ENCODE data around the gene LMAN1.

The LMAN1 gene

DNA sequence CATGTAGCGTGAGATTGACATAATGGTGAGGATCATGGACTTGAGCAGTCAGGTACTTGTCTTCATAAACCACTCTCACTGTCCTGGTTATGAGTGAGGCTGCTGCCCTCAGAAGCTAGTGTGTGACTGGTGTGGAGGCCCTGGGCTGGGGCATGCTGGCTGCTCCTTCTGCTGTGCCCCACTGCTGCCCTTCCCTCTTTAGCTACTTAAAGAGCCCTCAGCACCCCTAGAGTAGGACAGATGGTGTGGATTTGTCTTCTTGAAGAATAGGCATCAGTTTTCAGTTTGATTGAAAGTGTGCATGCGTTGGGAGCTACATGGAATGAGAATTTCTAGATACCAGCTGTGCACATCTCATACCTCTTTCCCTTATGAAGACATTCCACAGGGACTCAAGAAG lies 56.1 kb downstream of the LMAN1 start:
- Histone ChIP-seq H3F3A (ENCODE audit: insufficient read depth) (no peaks in the 10 kb centered on the region), H3K36me3 (ENCODE audit: low read length) (no peaks in the 10 kb centered on the region), H3K27me3 (ENCODE audit: low read length) (no peaks in the 10 kb centered on the region), H3K9ac (ENCODE audit: low read length) (no peak overlapping the region), H3K79me2 (ENCODE audit: insufficient read depth, low read length) (no peaks in the 10 kb centered on the region), H3K27ac (ENCODE audit: low read depth, low read length) (no peak overlapping the region), H4K20me1 (ENCODE audit: low read depth, low read length) (no peaks in the 10 kb centered on the region), H3K4me2 (ENCODE audit: low read depth, low read length, poor library complexity, severe bottlenecking) (no peak overlapping the region), H2AFZ (ENCODE audit: low read depth, low read length, severe bottlenecking) (no peak overlapping the region), H3K4me3 (ENCODE audit: insufficient read depth, low read length, poor library complexity, severe bottlenecking) (no peak overlapping the region), H3K9me2 (replicated peaks; ENCODE audit: insufficient read depth, low read length) (no peaks in the 10 kb centered on the region), H3K9me3 (ENCODE audit: insufficient read depth, low read length) (no peaks in the 10 kb centered on the region)
- TF ChIP-seq CTCF (IDR thresholded peaks at IDR 0.05; ENCODE audit: insufficient read depth, low read length, poor library complexity, severe bottlenecking) (no peak), EZH2phosphoT487 (conservative IDR thresholded peaks at IDR 0.05; ENCODE audit: low read length) (no peak)

- Histone ChIP-seq H2AFZ (ENCODE audit: low read depth, low read length, severe bottlenecking) (no peak overlapping the region), H3K9me3 (ENCODE audit: insufficient read depth, low read length) (no peaks in the 10 kb centered on the region), H3K36me3 (ENCODE audit: low read length) (no peaks in the 10 kb centered on the region), H4K20me1 (ENCODE audit: low read depth, low read length) (no peaks in the 10 kb centered on the region), H3K4me2 (ENCODE audit: low read depth, low read length, poor library complexity, severe bottlenecking) (no peak overlapping the region), H3K27me3 (ENCODE audit: low read length) (no peaks in the 10 kb centered on the region), H3F3A (ENCODE audit: insufficient read depth) (no peaks in the 10 kb centered on the region), H3K4me3 (ENCODE audit: insufficient read depth, low read length, poor library complexity, severe bottlenecking) (no peak overlapping the region), H3K79me2 (ENCODE audit: insufficient read depth, low read length) (no peaks in the 10 kb centered on the region), H3K9ac (ENCODE audit: low read length) (no peak overlapping the region), H3K27ac (ENCODE audit: low read depth, low read length) (no peak overlapping the region), H3K9me2 (replicated peaks; ENCODE audit: insufficient read depth, low read length) (no peaks in the 10 kb centered on the region)
- TF ChIP-seq EZH2phosphoT487 (conservative IDR thresholded peaks at IDR 0.05; ENCODE audit: low read length) (no peak), CTCF (IDR thresholded peaks at IDR 0.05; ENCODE audit: insufficient read depth, low read length, poor library complexity, severe bottlenecking) (no peak)
Measured at GRCh38 chr18:59301929-59302328, 57.1 kb downstream of the LMAN1 start.

DNA sequence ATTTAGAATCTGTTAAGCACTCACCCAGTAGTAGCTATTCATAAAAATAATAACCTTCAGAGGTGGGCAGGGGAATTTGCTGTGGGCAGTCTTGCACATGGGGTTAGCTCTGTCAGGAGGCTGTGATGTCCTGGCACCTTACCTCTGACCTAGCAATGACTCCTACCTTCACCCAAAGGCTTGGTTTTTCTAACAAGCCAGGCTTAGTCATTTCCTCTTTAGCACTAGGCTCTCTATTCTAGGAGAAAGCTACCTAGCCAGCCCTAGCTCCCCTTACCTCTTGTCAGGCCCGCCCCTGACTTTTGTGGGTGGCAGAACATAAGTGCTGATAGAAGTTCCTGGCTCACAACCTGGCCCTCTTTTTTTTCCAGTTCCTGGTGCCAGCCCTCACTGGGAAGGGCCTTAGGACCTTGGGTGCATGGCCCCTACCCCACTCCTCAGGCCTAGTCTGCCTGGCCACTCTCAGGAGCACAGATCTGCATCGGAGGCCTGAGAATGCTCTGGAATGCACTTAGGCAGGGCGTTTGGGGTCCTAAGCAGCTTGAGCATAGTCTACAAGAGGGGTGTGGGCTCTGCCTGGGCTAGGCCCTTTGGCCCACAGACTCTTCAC lies 58.3 kb downstream of the LMAN1 start:
- no peak overlapping the region for H3K9ac ChIP-seq (ENCODE audit: low read length)
- no peaks in the 10 kb centered on the region for H3F3A ChIP-seq (ENCODE audit: insufficient read depth)
- no peaks in the 10 kb centered on the region for H3K9me2 ChIP-seq (replicated peaks; ENCODE audit: insufficient read depth, low read length)
- no peaks in the 10 kb centered on the region for H3K79me2 ChIP-seq (ENCODE audit: insufficient read depth, low read length)
- H2AFZ ChIP-seq (ENCODE audit: low read depth, low read length, severe bottlenecking) = no peak overlapping the region
- H3K36me3 ChIP-seq (ENCODE audit: low read length) = no peaks in the 10 kb centered on the region
- no peaks in the 10 kb centered on the region for H3K9me3 ChIP-seq (ENCODE audit: insufficient read depth, low read length)
- no peak overlapping the region for H3K27ac ChIP-seq (ENCODE audit: low read depth, low read length)
- H4K20me1 ChIP-seq (ENCODE audit: low read depth, low read length) = no peaks in the 10 kb centered on the region
- no peaks in the 10 kb centered on the region for H3K27me3 ChIP-seq (ENCODE audit: low read length)
- no peak overlapping the region for H3K4me2 ChIP-seq (ENCODE audit: low read depth, low read length, poor library complexity, severe bottlenecking)
- no peak for TF ChIP-seq CTCF (IDR thresholded peaks at IDR 0.05; ENCODE audit: insufficient read depth, low read length, poor library complexity, severe bottlenecking)
- no peak for TF ChIP-seq EZH2phosphoT487 (conservative IDR thresholded peaks at IDR 0.05; ENCODE audit: low read length)
- no peak overlapping the region for H3K4me3 ChIP-seq (ENCODE audit: insufficient read depth, low read length, poor library complexity, severe bottlenecking)

Measured in SU-DHL-6 (cell line).